ENCODE results near the gene ABHD4. TPM values are rescaled to one million over a fixed set of nuclear protein-coding genes. Genes with fewer than 3 reads are reported as not detected.

The ABHD4 gene
- total RNA-seq, 1 donor from 2014 or later: 31.9 TPM

DNA sequence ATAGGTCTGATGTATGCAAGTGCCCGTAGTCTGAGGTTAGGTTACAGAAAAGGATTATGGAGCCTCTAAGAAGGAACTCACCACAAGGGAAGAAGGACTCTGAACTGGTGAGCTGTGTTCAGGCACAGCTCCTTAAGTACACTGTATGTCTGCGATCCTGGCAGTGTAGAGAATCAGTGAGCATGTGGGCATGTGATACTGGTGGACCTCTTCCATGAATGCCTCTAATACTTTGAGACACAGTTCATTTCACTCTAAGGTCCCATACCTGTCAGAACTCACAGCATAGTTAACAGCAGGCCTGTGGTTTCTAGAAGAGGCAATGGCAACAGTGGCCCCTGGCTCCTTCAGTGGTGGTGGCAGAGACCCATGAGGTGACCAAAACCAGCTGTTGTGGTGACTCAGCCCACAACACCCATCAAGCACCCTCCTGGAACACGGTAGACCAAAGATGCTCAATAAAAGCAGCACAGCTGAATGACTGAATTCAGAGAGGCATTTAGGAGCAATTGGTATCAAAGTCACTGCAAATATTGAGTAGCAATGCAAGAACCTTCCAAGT is 52.9 kb downstream of the ABHD4 start:
- no peak overlapping the region for H3K27ac ChIP-seq
- no peaks in the 10 kb centered on the region for H3K9me3 ChIP-seq
- H3K4me1 ChIP-seq: no peaks in the 10 kb centered on the region
- H3K4me3 ChIP-seq: no peak overlapping the region
- TF ChIP-seq POLR2A (IDR thresholded peaks at IDR 0.05) (no peak), POLR2AphosphoS5 (IDR thresholded peaks at IDR 0.05; ENCODE audit: insufficient read depth in 1 of 2, low read depth in 1 of 2) (no peak)
- TF ChIP-seq, protein P1, sequence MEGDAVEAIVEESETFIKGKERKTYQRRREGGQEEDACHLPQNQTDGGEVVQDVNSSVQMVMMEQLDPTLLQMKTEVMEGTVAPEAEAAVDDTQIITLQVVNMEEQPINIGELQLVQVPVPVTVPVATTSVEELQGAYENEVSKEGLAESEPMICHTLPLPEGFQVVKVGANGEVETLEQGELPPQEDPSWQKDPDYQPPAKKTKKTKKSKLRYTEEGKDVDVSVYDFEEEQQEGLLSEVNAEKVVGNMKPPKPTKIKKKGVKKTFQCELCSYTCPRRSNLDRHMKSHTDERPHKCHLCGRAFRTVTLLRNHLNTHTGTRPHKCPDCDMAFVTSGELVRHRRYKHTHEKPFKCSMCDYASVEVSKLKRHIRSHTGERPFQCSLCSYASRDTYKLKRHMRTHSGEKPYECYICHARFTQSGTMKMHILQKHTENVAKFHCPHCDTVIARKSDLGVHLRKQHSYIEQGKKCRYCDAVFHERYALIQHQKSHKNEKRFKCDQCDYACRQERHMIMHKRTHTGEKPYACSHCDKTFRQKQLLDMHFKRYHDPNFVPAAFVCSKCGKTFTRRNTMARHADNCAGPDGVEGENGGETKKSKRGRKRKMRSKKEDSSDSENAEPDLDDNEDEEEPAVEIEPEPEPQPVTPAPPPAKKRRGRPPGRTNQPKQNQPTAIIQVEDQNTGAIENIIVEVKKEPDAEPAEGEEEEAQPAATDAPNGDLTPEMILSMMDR (IDR thresholded peaks at IDR 0.05): no peak
- intact Hi-C loops (cut with DNase I): loop anchor here (5.0 to 10.0 kb wide), 2 partner anchors 76 to 756 kb away; partner anchors contain the start of gene MYH6
- DNase-seq (ENCODE audit: extremely low spot score in 2 of 2): peak in 1 of 2 donors; percentile 16
- H3K36me3 ChIP-seq: no peaks in the 10 kb centered on the region
- H3K27me3 ChIP-seq: no peaks in the 10 kb centered on the region

DNA sequence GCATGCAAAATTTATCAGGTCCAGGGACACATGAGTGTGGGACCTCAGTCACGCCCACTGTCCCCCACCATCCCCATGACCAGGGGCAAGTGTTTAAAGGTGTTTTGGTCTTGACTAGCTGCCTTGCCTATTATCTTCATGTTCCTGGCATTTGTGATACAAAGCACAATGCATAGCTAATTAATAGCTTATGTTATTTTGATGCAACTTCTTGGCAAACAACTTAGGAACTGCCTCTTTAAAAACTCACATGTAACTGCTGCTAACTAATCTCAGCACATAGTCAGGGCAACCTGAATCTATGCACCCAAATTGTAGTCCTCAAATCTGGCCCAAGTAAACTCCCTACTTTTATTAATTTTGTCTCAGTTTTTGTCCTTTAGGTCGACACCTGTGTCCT is 53.5 kb downstream of the ABHD4 start:
- Histone ChIP-seq H3K9me3 (no peaks in the 10 kb centered on the region), H3K4me3 (no peak overlapping the region), H3K27me3 (no peaks in the 10 kb centered on the region), H3K27ac (no peak overlapping the region), H3K36me3 (no peaks in the 10 kb centered on the region), H3K4me1 (no peaks in the 10 kb centered on the region)
- intact Hi-C loops (cut with DNase I): loop anchor here (5.0 to 10.0 kb wide), 2 partner anchors 77 to 756 kb away; partner anchors contain the start of gene MYH6
- DNase-seq (ENCODE audit: extremely low spot score in 2 of 2): peak in 1 of 2 donors; percentile 6
- no peak for TF ChIP-seq POLR2A (IDR thresholded peaks at IDR 0.05)
- TF ChIP-seq, protein P1 (IDR thresholded peaks at IDR 0.05): no peak
- no peak for TF ChIP-seq POLR2AphosphoS5 (IDR thresholded peaks at IDR 0.05; ENCODE audit: insufficient read depth in 1 of 2, low read depth in 1 of 2)

DNA sequence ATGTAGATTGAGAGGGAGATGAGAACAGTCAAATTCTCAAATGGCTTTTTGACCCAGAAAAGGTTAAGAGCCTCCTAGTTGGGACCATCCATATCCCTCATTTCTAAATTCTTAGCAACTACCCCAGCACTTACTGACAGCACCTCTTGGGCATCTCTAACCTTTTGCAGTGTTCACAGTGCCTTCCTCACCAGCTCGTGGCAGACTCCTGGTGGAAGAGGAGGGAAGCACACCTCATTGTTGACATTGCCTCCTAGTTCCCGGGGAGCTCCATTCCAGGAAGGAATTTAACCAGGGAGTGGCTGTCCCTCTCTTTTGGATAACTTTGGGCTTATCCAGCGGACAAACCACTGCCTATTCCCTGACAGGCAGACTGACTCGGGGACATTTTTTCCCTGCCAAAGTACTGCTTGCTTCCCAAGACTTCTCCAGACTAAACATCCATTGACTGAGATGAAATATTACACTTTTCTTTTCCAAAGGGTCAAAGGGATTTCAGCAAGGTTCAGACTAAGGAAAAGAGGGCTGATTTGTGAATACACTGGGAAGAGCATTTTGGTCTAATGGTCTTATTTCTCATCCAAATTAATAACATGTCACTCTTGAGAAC is 55.0 kb downstream of the ABHD4 start:
- Histone ChIP-seq H3K9me3 (no peaks in the 10 kb centered on the region), H3K27ac (no peak overlapping the region), H3K27me3 (no peaks in the 10 kb centered on the region), H3K4me1 (no peaks in the 10 kb centered on the region), H3K4me3 (no peak overlapping the region), H3K36me3 (no peaks in the 10 kb centered on the region)
- TF ChIP-seq POLR2AphosphoS5 (IDR thresholded peaks at IDR 0.05; ENCODE audit: insufficient read depth in 1 of 2, low read depth in 1 of 2) (no peak), POLR2A (IDR thresholded peaks at IDR 0.05) (no peak)
- TF ChIP-seq, protein P1 (IDR thresholded peaks at IDR 0.05): peak; percentile 43 to 75 (median 59)
- DNase-seq (ENCODE audit: extremely low spot score in 2 of 2): peak in 1 of 2 donors; percentile 77
- intact Hi-C loops (cut with DNase I): loop anchor here (5.0 to 10.0 kb wide), 2 partner anchors 78 to 754 kb away; partner anchors contain the start of gene MYH6

DNA sequence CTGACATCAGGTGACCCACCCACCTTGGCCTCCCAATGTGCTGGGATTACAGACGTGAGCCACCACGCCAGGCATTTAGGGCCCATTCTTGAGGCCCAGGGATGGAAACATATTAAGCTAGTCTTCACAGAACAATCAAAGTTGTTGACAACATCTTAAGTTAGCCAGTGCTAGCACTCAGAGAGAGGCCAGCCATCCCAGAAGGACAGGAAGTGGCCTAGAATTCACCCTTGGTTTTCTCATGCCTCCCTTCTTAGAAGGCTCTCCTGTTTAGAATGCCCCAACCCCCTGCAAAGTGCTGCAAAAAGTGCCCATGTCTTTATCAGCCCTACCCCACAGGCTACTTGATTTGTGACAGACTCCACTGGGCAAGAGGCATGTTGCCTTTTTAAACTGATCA is 58.1 kb downstream of the ABHD4 start:
- intact Hi-C loops (cut with DNase I): loop anchor here (5.0 to 10.0 kb wide), 2 partner anchors 81 to 269 kb away; no protein-coding TSS in a partner anchor
- Histone ChIP-seq H3K27ac (no peak overlapping the region), H3K4me1 (no peaks in the 10 kb centered on the region), H3K27me3 (no peaks in the 10 kb centered on the region), H3K4me3 (no peak overlapping the region), H3K9me3 (no peaks in the 10 kb centered on the region), H3K36me3 (no peaks in the 10 kb centered on the region)
- TF ChIP-seq POLR2A (IDR thresholded peaks at IDR 0.05) (no peak), POLR2AphosphoS5 (IDR thresholded peaks at IDR 0.05; ENCODE audit: insufficient read depth in 1 of 2, low read depth in 1 of 2) (no peak)
- TF ChIP-seq, protein P1 (IDR thresholded peaks at IDR 0.05): no peak
- peak in 1 of 2 donors; percentile 60 for DNase-seq (ENCODE audit: extremely low spot score in 2 of 2)

Data from vagina (tissue), 2 donors.